Measurements from ENCODE around the gene CDK5RAP3.

GRCh38 chr17:47937941-47938340 lies 33.0 kb upstream of the CDK5RAP3 start:
- TF ChIP-seq CTCF (IDR thresholded peaks at IDR 0.05) = no peak
- no peak for TF ChIP-seq JUNB (IDR thresholded peaks at IDR 0.05)
- no peak for TF ChIP-seq CHD4 (IDR thresholded peaks at IDR 0.05; ENCODE audit: borderline replicate concordance)
- TF ChIP-seq MAX (IDR thresholded peaks at IDR 0.05) = no peak
